GM18870 (cell line): Measurements from ENCODE around the gene IFNA17.
A peak's percentile ranks its signal among the peaks of the same experiment; 100 is the strongest.
"Not testable (repeated sequence)": the region's sequence is repeated elsewhere in the genome, so short reads cannot be mapped to it uniquely, and the experiment has no call there.

Experiments used
- ATAC-seq: cut with Tn5 transposase; IDR thresholded peaks from one replicate; pipeline ENCODE4 v1.9.1; 2021; ENCODE audit warnings: moderate library complexity; ENCODE audit not compliant: unreplicated experiment

The IFNA17 gene

DNA sequence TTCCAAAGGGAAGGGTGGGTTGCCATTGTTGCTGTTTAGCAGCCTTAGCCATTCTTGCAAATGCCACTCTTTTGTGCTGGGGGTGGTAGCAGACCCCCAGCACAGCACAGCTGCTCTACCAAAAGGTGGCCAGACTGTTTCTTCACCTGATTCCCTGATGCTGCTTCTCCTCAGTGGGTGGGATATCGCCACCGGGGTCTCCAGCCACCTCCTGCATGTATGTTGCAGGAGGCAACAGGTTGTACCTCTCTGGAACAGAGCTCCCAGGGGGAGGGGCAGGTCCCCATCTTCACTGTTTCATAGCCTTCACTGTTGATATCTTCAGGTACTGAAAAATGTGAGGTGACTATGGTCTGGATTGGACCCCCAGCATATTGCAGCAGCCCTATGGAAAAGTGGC lies 17.2 kb downstream of the IFNA17 start:
- ATAC-seq: not testable (repeated sequence)

DNA sequence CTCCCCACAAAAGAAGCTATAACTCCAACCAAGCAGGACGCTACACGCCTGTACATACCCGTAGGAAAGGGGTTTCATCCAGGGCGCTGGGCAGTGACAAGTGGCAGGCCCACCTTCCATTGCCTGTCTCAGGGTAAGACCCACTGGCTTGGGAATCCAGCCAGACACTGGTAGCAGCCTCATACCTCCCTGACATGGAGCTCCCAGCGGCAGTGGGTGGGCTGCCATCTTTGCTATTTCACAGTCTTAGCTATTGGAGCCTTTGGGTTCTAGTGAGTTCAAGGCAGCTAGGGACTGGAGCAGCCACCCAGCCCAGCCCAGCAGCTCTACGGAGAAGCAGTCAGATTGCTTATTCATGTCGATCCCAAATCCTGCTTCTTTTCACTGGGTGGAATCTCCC lies 17.7 kb downstream of the IFNA17 start:
- ATAC-seq: no peak

DNA sequence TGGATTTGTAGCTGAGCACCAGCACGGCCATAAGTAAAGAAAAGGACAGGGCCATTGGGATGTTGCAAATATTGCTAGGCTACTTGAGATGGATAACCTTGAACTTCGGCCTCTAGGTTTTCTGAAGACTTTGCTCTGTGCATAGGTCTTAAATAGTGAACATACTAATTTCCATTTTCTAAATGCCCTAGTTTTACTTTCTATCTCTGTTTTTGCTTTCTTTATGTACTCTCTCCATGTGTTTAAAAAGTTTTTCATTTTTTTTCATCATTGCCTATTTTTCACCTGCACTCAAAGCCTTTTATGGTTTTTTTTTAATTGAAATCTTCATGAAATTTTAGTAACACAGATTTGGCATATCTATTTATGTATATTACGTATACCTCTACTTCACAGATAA lies 21.0 kb downstream of the IFNA17 start, which contains the start of gene IFNA10:
Gene IFNA10 (minus strand): TSS at position 101 of the 400 bp plus-strand sequence. CDS start 46 bp downstream, at position 55.
- not testable (repeated sequence) for ATAC-seq

- ATAC-seq: no peak
These were observed 22.8 kb downstream of the IFNA17 start for GRCh38 chr9:21205204-21205603.

GRCh38 chr9:21202105-21202504 lies 25.9 kb downstream of the IFNA17 start, which contains the start of gene IFNA7:
Gene IFNA7, minus strand, starts transcription at chr9:21202205. Its CDS starts 40 bp downstream, at chr9:21202165.
- ATAC-seq: not testable (repeated sequence)

- peak; percentile 93 for ATAC-seq
These were observed 32.9 kb downstream of the IFNA17 start for GRCh38 chr9:21194867-21195776.

GRCh38 chr9:21187487-21187886 lies 40.5 kb downstream of the IFNA17 start, which contains the start of gene IFNA4:
Gene IFNA4, minus strand, starts transcription at chr9:21187587. Its CDS starts 56 bp downstream, at chr9:21187531.
- not testable (repeated sequence) for ATAC-seq

DNA sequence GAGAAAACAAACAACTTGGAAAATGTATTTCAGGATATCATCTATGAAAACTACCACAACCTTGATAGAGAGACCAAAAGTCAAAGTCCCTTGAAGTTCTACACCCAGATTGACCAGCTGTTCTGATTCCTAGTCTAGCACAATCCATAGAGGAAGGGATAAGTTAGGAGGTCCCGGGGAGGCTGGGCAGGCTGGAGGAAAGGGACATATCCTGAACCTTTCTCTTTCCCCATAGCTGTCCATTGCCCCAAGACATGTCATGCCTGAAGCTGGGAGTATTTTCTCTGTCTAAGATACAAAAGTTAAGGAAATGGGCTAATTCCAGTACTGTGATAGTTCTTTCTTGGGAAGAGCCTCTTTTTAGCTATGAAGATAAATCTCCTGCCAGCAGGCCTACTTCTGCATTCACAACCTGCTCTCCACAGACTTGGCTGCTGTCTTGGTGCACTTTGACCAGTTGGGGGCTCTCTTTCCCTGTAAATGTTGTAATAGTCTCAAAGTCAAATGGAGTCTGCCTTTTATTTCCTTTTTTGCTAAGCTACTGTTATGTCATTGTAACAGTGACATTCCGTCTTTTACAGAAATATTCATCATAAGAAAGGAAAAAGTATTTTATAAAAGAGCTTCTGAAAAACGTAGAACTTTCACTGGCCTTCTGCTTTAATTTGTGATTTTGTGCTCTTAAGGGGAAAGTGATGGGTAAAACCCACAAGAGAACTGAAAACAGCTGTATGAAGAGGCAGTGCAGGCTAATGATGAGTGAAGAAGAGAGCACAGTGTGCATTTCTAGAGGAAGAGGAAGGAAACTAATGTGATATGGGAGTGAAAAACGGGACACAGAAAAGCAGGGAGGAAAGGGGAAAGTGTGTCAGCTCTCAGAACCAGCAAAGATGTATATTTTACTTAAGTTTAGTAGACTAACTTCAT lies 44.9 kb downstream of the IFNA17 start:
- peak; percentile 94 for ATAC-seq
